WERI-Rb-1 (cell line): ENCODE data around the gene C5.

Experiments used
- DNase-seq: peaks from one replicate; pipeline ENCODE4 v3.0.0-alpha.2; 2020
- H3K27ac ChIP-seq: fragments of 250-450 bp; sonication (Bioruptor Pico); 2 replicates; pipeline ENCODE4 v1.5.1; 2020; ENCODE audit warnings: mild to moderate bottlenecking, moderate library complexity
- H3K27me3 ChIP-seq: fragments of 250-450 bp; sonication (Bioruptor Pico); 2 replicates; pipeline ENCODE4 v1.5.1; 2021; ENCODE audit warnings: mild to moderate bottlenecking, low read depth, moderate library complexity; ENCODE audit not compliant: insufficient read depth, severe bottlenecking
- H3K36me3 ChIP-seq: fragments of 250-450 bp; sonication (Bioruptor Pico); 2 replicates; pipeline ENCODE4 v1.5.1; 2020; ENCODE audit warnings: mild to moderate bottlenecking, moderate library complexity
- H3K4me3 ChIP-seq: 2 replicates; pipeline ENCODE4 v1.5.1; 2011; ENCODE audit warnings: low read depth, mild to moderate bottlenecking, control low read depth, low read length
- H3K9me3 ChIP-seq: fragments of 250-450 bp; sonication (Bioruptor Pico); 2 replicates; pipeline ENCODE4 v1.5.1; 2021; ENCODE audit warnings: mild to moderate bottlenecking, moderate library complexity; ENCODE audit not compliant: severe bottlenecking
- TF ChIP-seq, protein P1 (sequence below): IDR thresholded peaks from 2 replicates; pipeline ENCODE4 v1.5.1; 2011; ENCODE audit warnings: low read depth, mild to moderate bottlenecking, control low read depth, inconsistent platforms, low read length

Gene C5

DNA sequence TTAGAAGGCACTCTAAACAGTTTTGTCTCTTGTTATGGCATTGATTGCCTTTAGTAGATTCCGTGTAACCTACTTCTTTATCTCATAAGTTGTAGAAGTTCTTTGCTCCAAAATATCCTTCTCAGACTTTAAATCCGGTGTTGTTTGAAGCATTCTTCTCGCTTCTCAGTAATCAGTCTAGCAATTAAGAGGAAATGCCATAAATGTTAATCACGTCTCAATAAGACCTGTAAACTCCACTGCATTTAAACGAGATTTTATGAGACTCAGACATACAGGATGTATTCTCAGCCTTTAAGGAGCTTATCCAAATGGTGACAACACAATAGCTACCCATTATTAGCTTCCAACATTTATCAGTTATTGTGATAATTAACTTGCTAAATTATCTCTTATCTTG is 7.7 kb upstream of the C5 start:
- Histone ChIP-seq H3K9me3 (peaks cover 6% of the 10 kb centered on the region), H3K27me3 (no peaks in the 10 kb centered on the region), H3K36me3 (no peaks in the 10 kb centered on the region), H3K27ac (no peak overlapping the region), H3K4me3 (no peak overlapping the region)
- no peak for DNase-seq
- TF ChIP-seq, protein P1, sequence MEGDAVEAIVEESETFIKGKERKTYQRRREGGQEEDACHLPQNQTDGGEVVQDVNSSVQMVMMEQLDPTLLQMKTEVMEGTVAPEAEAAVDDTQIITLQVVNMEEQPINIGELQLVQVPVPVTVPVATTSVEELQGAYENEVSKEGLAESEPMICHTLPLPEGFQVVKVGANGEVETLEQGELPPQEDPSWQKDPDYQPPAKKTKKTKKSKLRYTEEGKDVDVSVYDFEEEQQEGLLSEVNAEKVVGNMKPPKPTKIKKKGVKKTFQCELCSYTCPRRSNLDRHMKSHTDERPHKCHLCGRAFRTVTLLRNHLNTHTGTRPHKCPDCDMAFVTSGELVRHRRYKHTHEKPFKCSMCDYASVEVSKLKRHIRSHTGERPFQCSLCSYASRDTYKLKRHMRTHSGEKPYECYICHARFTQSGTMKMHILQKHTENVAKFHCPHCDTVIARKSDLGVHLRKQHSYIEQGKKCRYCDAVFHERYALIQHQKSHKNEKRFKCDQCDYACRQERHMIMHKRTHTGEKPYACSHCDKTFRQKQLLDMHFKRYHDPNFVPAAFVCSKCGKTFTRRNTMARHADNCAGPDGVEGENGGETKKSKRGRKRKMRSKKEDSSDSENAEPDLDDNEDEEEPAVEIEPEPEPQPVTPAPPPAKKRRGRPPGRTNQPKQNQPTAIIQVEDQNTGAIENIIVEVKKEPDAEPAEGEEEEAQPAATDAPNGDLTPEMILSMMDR, result no peak

DNA sequence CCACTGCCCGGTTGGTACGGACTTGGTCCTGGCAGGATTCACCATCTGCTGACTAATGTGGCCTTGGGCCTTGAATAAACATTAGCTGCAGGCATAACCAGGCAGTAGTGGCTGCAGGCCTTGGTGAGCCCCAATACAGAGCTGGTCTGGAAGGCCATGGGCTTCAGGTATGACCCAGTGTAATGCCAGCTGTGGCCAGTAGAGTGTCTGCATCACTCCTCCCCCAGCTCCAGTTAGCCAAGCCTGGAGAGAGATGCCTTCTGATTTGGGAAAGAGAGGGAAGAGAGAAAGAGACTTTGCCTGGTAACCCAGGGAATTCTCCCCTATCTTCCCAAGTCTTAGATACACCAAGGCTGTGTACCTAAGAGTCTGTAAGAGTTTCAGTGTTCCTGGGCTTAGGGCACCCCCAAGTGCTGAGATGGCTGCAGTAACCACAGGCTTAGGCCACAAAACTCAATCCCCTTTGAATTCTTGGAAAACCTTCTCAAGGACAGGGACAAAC is 5.6 kb upstream of the C5 start:
- no peaks in the 10 kb centered on the region for H3K36me3 ChIP-seq
- H3K4me3 ChIP-seq, result no peak overlapping the region
- peak; percentile 20 for DNase-seq
- H3K27me3 ChIP-seq, result no peaks in the 10 kb centered on the region
- peaks cover 6% of the 10 kb centered on the region for H3K9me3 ChIP-seq
- TF ChIP-seq, protein P1, result peak; percentile 63
- H3K27ac ChIP-seq, result no peak overlapping the region

DNA sequence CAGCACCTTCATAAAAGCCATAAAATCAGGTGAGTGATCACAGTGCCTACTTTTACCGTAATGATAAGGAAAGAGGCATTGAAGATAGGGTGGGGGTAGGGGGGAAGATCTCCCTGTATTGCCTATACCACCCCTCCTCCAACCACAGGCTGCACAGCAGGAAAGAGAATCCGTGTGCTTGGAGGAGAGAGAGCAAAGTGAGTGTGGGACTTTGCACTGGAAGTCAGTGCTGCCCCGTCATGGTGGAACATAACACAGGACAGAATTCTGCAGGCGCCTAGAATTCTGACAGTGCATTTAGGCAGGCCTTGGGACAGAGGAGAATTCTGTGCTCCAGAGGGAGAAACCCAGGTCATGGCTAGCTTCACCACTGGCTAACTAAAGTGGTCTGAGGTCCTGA is 3.5 kb upstream of the C5 start:
- H3K27ac ChIP-seq, result no peak overlapping the region
- no peaks in the 10 kb centered on the region for H3K36me3 ChIP-seq
- no peaks in the 10 kb centered on the region for H3K27me3 ChIP-seq
- peaks cover 6% of the 10 kb centered on the region for H3K9me3 ChIP-seq
- TF ChIP-seq, protein P1, result no peak
- DNase-seq, result no peak
- H3K4me3 ChIP-seq, result no peak overlapping the region

DNA sequence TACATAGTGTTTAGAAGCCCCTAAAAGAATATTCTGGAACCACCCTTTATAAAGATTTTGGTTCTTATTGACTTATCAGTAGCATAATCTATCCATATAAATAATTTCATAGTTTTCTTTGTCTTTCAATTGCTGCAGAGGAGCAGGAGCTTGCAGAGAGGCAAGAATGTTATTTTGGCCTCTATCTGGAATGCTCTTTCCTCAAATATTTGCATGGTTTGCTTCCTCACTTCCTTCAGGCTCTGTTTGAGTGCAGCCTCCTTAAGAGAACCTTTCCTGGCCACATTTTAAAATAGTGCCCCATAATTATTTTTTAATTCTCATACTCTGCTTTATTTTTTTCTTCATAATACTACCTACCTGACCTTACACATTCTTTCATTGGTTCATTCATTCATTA is 1.5 kb downstream of the C5 start:
- no peak overlapping the region for H3K27ac ChIP-seq
- no peak for DNase-seq
- H3K9me3 ChIP-seq, result no peaks in the 10 kb centered on the region
- H3K36me3 ChIP-seq, result no peaks in the 10 kb centered on the region
- TF ChIP-seq, protein P1, result no peak
- H3K4me3 ChIP-seq, result no peak overlapping the region
- no peaks in the 10 kb centered on the region for H3K27me3 ChIP-seq

DNA sequence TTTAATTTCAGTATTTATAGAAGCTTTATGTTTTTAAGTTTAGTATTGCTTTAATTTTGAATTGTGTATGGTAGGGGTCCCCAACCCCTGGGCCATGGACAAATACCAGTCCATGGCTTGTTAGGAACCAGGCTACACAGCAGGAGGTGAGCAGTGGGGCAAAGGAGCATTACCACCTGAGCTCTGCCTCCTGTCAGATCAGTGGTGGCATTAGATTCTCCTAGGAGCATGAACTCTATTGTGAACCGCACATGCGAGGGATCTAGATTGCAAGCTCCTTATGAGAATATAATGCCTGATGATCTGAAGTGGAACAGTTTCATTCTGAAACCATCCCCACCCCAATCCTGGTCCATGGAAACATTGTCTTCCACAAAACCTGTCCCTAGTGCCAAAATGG is 1.9 kb downstream of the C5 start:
- Histone ChIP-seq H3K27ac (no peak overlapping the region), H3K4me3 (no peak overlapping the region), H3K27me3 (no peaks in the 10 kb centered on the region), H3K36me3 (no peaks in the 10 kb centered on the region), H3K9me3 (no peaks in the 10 kb centered on the region)
- TF ChIP-seq, protein P1, result no peak
- DNase-seq, result no peak

DNA sequence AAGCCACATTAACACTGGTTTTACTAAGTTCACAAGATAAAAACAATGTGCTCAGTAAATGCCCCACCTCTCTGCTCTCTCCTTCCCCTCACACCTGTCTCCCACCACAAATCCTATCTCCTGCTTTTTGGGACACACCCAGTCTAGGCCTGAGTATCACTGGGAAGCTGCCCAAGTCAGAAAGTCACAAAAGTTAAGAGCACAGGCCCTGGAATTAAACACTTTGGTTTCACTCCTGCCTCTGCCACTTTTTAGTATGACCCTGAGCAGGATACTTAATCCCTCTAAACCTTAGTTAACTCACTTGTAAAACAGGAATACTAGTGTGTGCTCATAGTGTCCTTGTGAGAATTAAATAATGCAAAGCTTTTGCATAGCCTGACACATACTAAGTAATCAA is 11.3 kb downstream of the C5 start:
- Histone ChIP-seq H3K4me3 (no peak overlapping the region), H3K36me3 (no peaks in the 10 kb centered on the region), H3K27me3 (no peaks in the 10 kb centered on the region), H3K27ac (no peak overlapping the region), H3K9me3 (no peaks in the 10 kb centered on the region)
- TF ChIP-seq, protein P1, result no peak
- no peak for DNase-seq
